ENCODE measurements around the gene CDHR3.
A peak's percentile ranks its signal among the peaks of the same experiment; 100 is the strongest.

Gene CDHR3

GRCh38 chr7:106029941-106030340, 66.9 kb downstream of the CDHR3 start:
- DNase-seq: no peak

GRCh38 chr7:106031300-106032035, 68.4 kb downstream of the CDHR3 start:
- peak; percentile 97 for DNase-seq

GRCh38 chr7:106032295-106032694, 69.2 kb downstream of the CDHR3 start:
- DNase-seq: peak; percentile 47

GRCh38 chr7:106033735-106034134, 70.7 kb downstream of the CDHR3 start:
- no peak for DNase-seq

- no peak for DNase-seq
These were observed 71.3 kb downstream of the CDHR3 start for GRCh38 chr7:106034383-106034782.

- DNase-seq: no peak
These were observed 72.5 kb downstream of the CDHR3 start for GRCh38 chr7:106035568-106035967.

GRCh38 chr7:106036004-106036403, 72.9 kb downstream of the CDHR3 start:
- DNase-seq: no peak

- no peak for DNase-seq
These were observed 74.6 kb downstream of the CDHR3 start for GRCh38 chr7:106037489-106038176.

- no peak for DNase-seq
These were observed 75.2 kb downstream of the CDHR3 start for GRCh38 chr7:106038289-106038688.

- DNase-seq: no peak
These were observed 75.9 kb downstream of the CDHR3 start for GRCh38 chr7:106038916-106039315.

GRCh38 chr7:106039486-106040060, 76.5 kb downstream of the CDHR3 start:
- DNase-seq: no peak

GRCh38 chr7:106041140-106041717, 78.2 kb downstream of the CDHR3 start:
- DNase-seq: no peak

- DNase-seq: no peak
These were observed 79.1 kb downstream of the CDHR3 start for GRCh38 chr7:106042196-106042611.

GRCh38 chr7:106045139-106045538, 82.1 kb downstream of the CDHR3 start:
- DNase-seq: no peak

- peak; percentile 49 for DNase-seq
These were observed 82.5 kb downstream of the CDHR3 start for GRCh38 chr7:106045586-106045985.

- DNase-seq: no peak
These were observed 84.1 kb downstream of the CDHR3 start for GRCh38 chr7:106047184-106047583.

- peak; percentile 88 for DNase-seq
These were observed 85.0 kb downstream of the CDHR3 start for GRCh38 chr7:106047818-106048705.

- peak; percentile 25 for DNase-seq
These were observed 85.6 kb downstream of the CDHR3 start for GRCh38 chr7:106048706-106049020.

- no peak for DNase-seq
These were observed 86.2 kb downstream of the CDHR3 start for GRCh38 chr7:106049139-106049752.

- DNase-seq: no peak
These were observed 87.1 kb downstream of the CDHR3 start for GRCh38 chr7:106050002-106050745.

- DNase-seq: peak; percentile 18
These were observed 87.7 kb downstream of the CDHR3 start for GRCh38 chr7:106050746-106051117.

- no peak for DNase-seq
These were observed 89.6 kb downstream of the CDHR3 start for GRCh38 chr7:106052681-106053080.
